SH-SY5Y (cell line): ENCODE measurements around the gene MAST4.

ENCODE experiments used
- GATA2 ChIP-seq: IDR thresholded peaks from 2 replicates; pipeline ENCODE4 v1.6.1; 2011; ENCODE audit warnings: mild to moderate bottlenecking, low read depth, low read length
- GATA3 ChIP-seq: IDR thresholded peaks from 2 replicates; pipeline ENCODE4 v1.6.1; 2011; ENCODE audit warnings: low read depth, mild to moderate bottlenecking, low read length, moderate library complexity

- no peak for TF ChIP-seq GATA3
- TF ChIP-seq GATA2, result no peak
Observed at GRCh38 chr5:66789434-66789833, 193.2 kb downstream of the MAST4 start.
